Colonic mucosa (tissue), 4 donors: ENCODE measurements around the gene ALOX5AP. TPM values are rescaled to one million over a fixed set of nuclear protein-coding genes. Genes with fewer than 3 reads are reported as not detected.

ENCODE experiments used
- DNase-seq: peaks from one replicate; pipeline ENCODE4 v3.0.0-alpha.2; 2020
- H3K27ac ChIP-seq: fragments of 200-600 bp; one replicate; pipeline ENCODE4 v1.8.0; 2021
- H3K27me3 ChIP-seq: fragments of 200-600 bp; one replicate; pipeline ENCODE4 v1.8.0; 2021
- H3K36me3 ChIP-seq: fragments of 200-600 bp; one replicate; pipeline ENCODE4 v1.8.0; 2021
- H3K4me1 ChIP-seq: fragments of 200-600 bp; one replicate; pipeline ENCODE4 v1.8.0; 2021; ENCODE audit warnings: mild to moderate bottlenecking
- H3K4me3 ChIP-seq: fragments of 200-600 bp; one replicate; pipeline ENCODE4 v1.8.0; 2021
- H3K9ac ChIP-seq, 2 donors: one replicate each; pipeline ENCODE4 v1.7.0; 2013; ENCODE audit warnings: control low read depth in 2 of 2, low read depth in 2 of 2, low read length in 2 of 2
- H3K9me3 ChIP-seq: fragments of 200-600 bp; one replicate; pipeline ENCODE4 v1.8.0; 2021
- CTCF ChIP-seq: fragments of 200-600 bp; IDR thresholded peaks from one replicate; pipeline ENCODE4 v1.8.0; 2022; ENCODE audit warnings: antibody characterized with exemption, mild to moderate bottlenecking
- intact Hi-C: fragments of 100-400 bp; cut with DNase I; formaldehyde crosslinking; loops from one replicate; pipeline ENCODE4 v1.14.1; 2022
- total RNA-seq, 2 donors: library from RNA; stranded (reverse); fragmentation: NEBNext Ultra II Directional in 1 of 2; extraction: Animal tissue kit (Norgen Biotek cat#: 25700) in 1 of 2; gene quantifications; one replicate each; pipeline ENCODE4 v1.2.1, GENCODE V29; 2021
- donor health status: healthy.
- donor health status: DM: no; HTN: no; CAD: no.
- donor health status: DM: no; HTN: no; CAD: no.

ALOX5AP gene
- total RNA-seq, 2 donors from 2014 or later = 5.0 to 5.1 TPM

- Histone ChIP-seq H3K27ac (no peak overlapping the region), H3K4me1 (no peaks in the 10 kb centered on the region), H3K36me3 (no peaks in the 10 kb centered on the region), H3K4me3 (no peak overlapping the region), H3K9me3 (no peaks in the 10 kb centered on the region), H3K9ac (no peak overlapping the region), H3K27me3 (no peaks in the 10 kb centered on the region)
- DNase-seq = no peak
- intact Hi-C loops = no loop called here
- no peak for TF ChIP-seq CTCF
These were observed 24.4 kb downstream of the ALOX5AP start for GRCh38 chr13:30759748-30760147.

- Histone ChIP-seq H3K27me3 (no peaks in the 10 kb centered on the region), H3K9ac (no peak overlapping the region), H3K27ac (no peak overlapping the region), H3K4me3 (no peak overlapping the region), H3K4me1 (no peaks in the 10 kb centered on the region), H3K36me3 (no peaks in the 10 kb centered on the region), H3K9me3 (no peaks in the 10 kb centered on the region)
- intact Hi-C loops = no loop called here
- TF ChIP-seq CTCF = no peak
- DNase-seq = no peak
These were observed 27.3 kb downstream of the ALOX5AP start for GRCh38 chr13:30762643-30763042.

- no peak for TF ChIP-seq CTCF
- Histone ChIP-seq H3K36me3 (no peaks in the 10 kb centered on the region), H3K27ac (no peak overlapping the region), H3K4me1 (no peaks in the 10 kb centered on the region), H3K27me3 (no peaks in the 10 kb centered on the region), H3K9me3 (no peaks in the 10 kb centered on the region), H3K4me3 (no peak overlapping the region), H3K9ac (no peak overlapping the region)
- DNase-seq = no peak
- intact Hi-C loops = no loop called here
These were observed 28.6 kb downstream of the ALOX5AP start for GRCh38 chr13:30763786-30764413.

GRCh38 chr13:30766231-30766630 lies 30.9 kb downstream of the ALOX5AP start:
- intact Hi-C loops = no loop called here
- Histone ChIP-seq H3K4me1 (no peaks in the 10 kb centered on the region), H3K36me3 (no peaks in the 10 kb centered on the region), H3K4me3 (no peak overlapping the region), H3K27ac (no peak overlapping the region), H3K9me3 (no peaks in the 10 kb centered on the region), H3K9ac (no peak overlapping the region), H3K27me3 (no peaks in the 10 kb centered on the region)
- DNase-seq = no peak
- no peak for TF ChIP-seq CTCF

- Histone ChIP-seq H3K36me3 (no peaks in the 10 kb centered on the region), H3K4me3 (no peak overlapping the region), H3K27me3 (no peaks in the 10 kb centered on the region), H3K9me3 (no peaks in the 10 kb centered on the region), H3K4me1 (no peaks in the 10 kb centered on the region), H3K9ac (no peak overlapping the region), H3K27ac (no peak overlapping the region)
- no peak for DNase-seq
- TF ChIP-seq CTCF = no peak
- intact Hi-C loops = no loop called here
These were observed 35.6 kb downstream of the ALOX5AP start for GRCh38 chr13:30770929-30771328.
